SK-N-SH (cell line): ENCODE measurements around the gene GNE. TPM values are rescaled to one million over a fixed set of nuclear protein-coding genes. Genes with fewer than 3 reads are reported as not detected.

Experiments used
- CTCF ChIA-PET: fragments of 300-600, 350-600 bp; formaldehyde crosslinking; extraction: SDS; loops from one replicate; lab custom pipeline; 2021; lab: Yijun Ruan, JAX
- POLR2A ChIA-PET: fragments of 350-600 bp; sonication (Branson Sonifier 250); formaldehyde crosslinking; extraction: SDS; loops from one replicate; lab custom pipeline; 2020; ENCODE audit warnings: antibody characterized with exemption, inconsistent platforms; lab: Yijun Ruan, JAX
- DNase-seq: peaks from one replicate; pipeline ENCODE4 v3.0.0; 2012
- H2AFZ ChIP-seq: fragments of 200-600 bp; sonication (generic); 2 replicates; pipeline ENCODE4 v1.8.1; 2016; ENCODE audit warnings: antibody characterized with exemption, mild to moderate bottlenecking, low read depth
- H3F3A ChIP-seq: fragments of 200-600 bp; sonication (generic); replicated peaks from 2 replicates; pipeline ENCODE3; 2016; ENCODE audit warnings: antibody characterized with exemption, mild to moderate bottlenecking; ENCODE audit not compliant: insufficient read depth
- H3K27ac ChIP-seq, 2 experiments: fragments of 200-500 bp in 1 of 2; fragments of 200-600 bp in 1 of 2; sonication (Bioruptor generic) in 1 of 2; sonication (generic), shearing (Covaris generic) in 1 of 2; 2 replicates each; pipeline versions ENCODE4 v1.5.1 to v1.6.1; 2014 to 2016; ENCODE audit warnings: low read depth in 2 of 2, inconsistent platforms in 1 of 2, low read length in 1 of 2, mild to moderate bottlenecking in 1 of 2, mixed read lengths in 1 of 2
- H3K27me3 ChIP-seq: fragments of 200-600 bp; sonication (generic), shearing (Covaris generic); 2 replicates; pipeline ENCODE4 v1.6.1; 2016; ENCODE audit warnings: mixed run types; ENCODE audit not compliant: insufficient read depth
- H3K36me3 ChIP-seq, 2 experiments: fragments of 200-500 bp in 1 of 2; fragments of 200-600 bp in 1 of 2; sonication (Bioruptor generic) in 1 of 2; sonication (generic) in 1 of 2; replicated peaks in 1 of 2; 2 replicates each; pipeline versions ENCODE3 to v1.5.1; 2014 to 2016; ENCODE audit warnings: low read length in 1 of 2, mild to moderate bottlenecking in 1 of 2; ENCODE audit not compliant: insufficient read depth in 2 of 2, control insufficient read depth in 1 of 2
- H3K4me1 ChIP-seq, 2 experiments: fragments of 200-500 bp in 1 of 2; fragments of 200-600 bp in 1 of 2; sonication (Bioruptor generic) in 1 of 2; sonication (generic), shearing (Covaris generic) in 1 of 2; 2 replicates each; pipeline versions ENCODE4 v1.5.1 to v1.6.1; 2014 to 2016; ENCODE audit warnings: low read depth in 1 of 2, low read length in 1 of 2, mixed run types in 1 of 2; ENCODE audit not compliant: insufficient read depth in 2 of 2, control insufficient read depth in 1 of 2
- H3K4me2 ChIP-seq: fragments of 200-600 bp; sonication (generic), shearing (Covaris generic); 2 replicates; pipeline ENCODE4 v1.6.1; 2017; ENCODE audit warnings: mixed run types
- H3K4me3 ChIP-seq, 2 experiments: fragments of 200-500 bp in 1 of 2; fragments of 200-600 bp in 1 of 2; sonication (Bioruptor generic) in 1 of 2; sonication (generic), shearing (Covaris generic) in 1 of 2; 2 replicates each; pipeline versions ENCODE4 v1.5.1 to v1.8.1; 2014 to 2016; ENCODE audit warnings: low read depth in 2 of 2, inconsistent platforms in 1 of 2, low read length in 1 of 2, mild to moderate bottlenecking in 1 of 2, mixed read lengths in 1 of 2, moderate library complexity in 1 of 2
- H3K79me2 ChIP-seq: fragments of 200-600 bp; sonication (generic); 2 replicates; pipeline ENCODE4 v1.8.1; 2017; ENCODE audit warnings: mild to moderate bottlenecking; ENCODE audit not compliant: insufficient read depth
- H3K9ac ChIP-seq: fragments of 200-600 bp; sonication (generic); 2 replicates; pipeline ENCODE4 v1.6.1; 2017; ENCODE audit warnings: mixed run types
- H3K9me2 ChIP-seq: fragments of 200-600 bp; sonication (generic); 2 replicates; pipeline ENCODE4 v1.6.1; 2017; ENCODE audit warnings: mixed run types
- H3K9me3 ChIP-seq: fragments of 200-600 bp; sonication (generic); 2 replicates; pipeline ENCODE4 v1.6.1; 2017; ENCODE audit warnings: mixed run types, mild to moderate bottlenecking, moderate library complexity
- H4K20me1 ChIP-seq: fragments of 200-600 bp; sonication (generic); 2 replicates; pipeline ENCODE4 v1.6.1; 2017; ENCODE audit warnings: mild to moderate bottlenecking, mixed run types; ENCODE audit not compliant: insufficient read depth
- CHD2 ChIP-seq: fragments of 150-350 bp; IDR thresholded peaks from 2 replicates; pipeline ENCODE4 v1.6.1; 2018; ENCODE audit warnings: low read length; ENCODE audit not compliant: partially characterized antibody
- EP300 ChIP-seq, 2 experiments: IDR thresholded peaks; 2 replicates each; pipeline versions ENCODE4 v1.4.0 to v1.6.1; 2012; ENCODE audit warnings: borderline replicate concordance in 1 of 2, low read depth in 1 of 2, low read length in 1 of 2
- EZH2phosphoT487 ChIP-seq: fragments of 200-600 bp; sonication (generic); IDR thresholded peaks from 2 replicates; pipeline ENCODE4 v1.6.1; 2017; ENCODE audit warnings: low read depth, mixed run types, mild to moderate bottlenecking, antibody characterized with exemption, moderate library complexity, borderline replicate concordance
- FOXJ3 ChIP-seq: sonication (generic); formaldehyde crosslinking; IDR thresholded peaks from 2 replicates; pipeline ENCODE4 v1.5.1; 2020; ENCODE audit warnings: mild to moderate bottlenecking, missing genetic modification reagents
- MXI1 ChIP-seq: IDR thresholded peaks from 2 replicates; pipeline ENCODE4 v1.6.1; 2012; ENCODE audit warnings: mild to moderate bottlenecking, low read depth, low read length, improper control_type of control experiment
- RCOR1 ChIP-seq: fragments of 150-350 bp; IDR thresholded peaks from 2 replicates; pipeline ENCODE4 v1.6.1; 2017; ENCODE audit warnings: antibody characterized with exemption, low read length
- WGBS: methylation state at CpG from one replicate; pipeline ENCODE4 v1.1.6; 2017; ENCODE audit warnings: low lambda C conversion rate; 5-methylcytosine and 5-hydroxymethylcytosine counted together
- polyA plus RNA-seq, 3 experiments: library from polyadenylated mRNA; depleted of rRNA; stranded (reverse); fragments of >200 nt; gene quantifications; 2 replicates each; pipeline ENCODE4 v1.2.3, GENCODE V29; 2012
- TF ChIP-seq, protein P1 (sequence below): fragments of 150-350 bp; IDR thresholded peaks from 2 replicates; pipeline ENCODE4 v1.6.1; 2017; ENCODE audit warnings: antibody characterized with exemption, low read length, low read depth, borderline replicate concordance
- TF ChIP-seq, protein P2 (sequence below): IDR thresholded peaks from 2 replicates; pipeline ENCODE4 v1.4.0; 2012; ENCODE audit warnings: low read depth, borderline replicate concordance
- TF ChIP-seq, protein P3 (sequence below): IDR thresholded peaks from 2 replicates; pipeline ENCODE4 v1.4.0; 2012; ENCODE audit warnings: low read depth, borderline replicate concordance
- TF ChIP-seq, protein P4 (sequence below): fragments of 200-600 bp; sonication (generic); IDR thresholded peaks from 2 replicates; pipeline ENCODE4 v1.6.1; 2017; ENCODE audit warnings: antibody characterized with exemption, mild to moderate bottlenecking, moderate library complexity
- TF ChIP-seq, protein P5 (sequence below): IDR thresholded peaks from 2 replicates; pipeline ENCODE4; 2012

The GNE gene
- polyA plus RNA-seq, 1 of the 3 experiments (the other 2 are of a cell fraction), result 13.0 TPM

DNA sequence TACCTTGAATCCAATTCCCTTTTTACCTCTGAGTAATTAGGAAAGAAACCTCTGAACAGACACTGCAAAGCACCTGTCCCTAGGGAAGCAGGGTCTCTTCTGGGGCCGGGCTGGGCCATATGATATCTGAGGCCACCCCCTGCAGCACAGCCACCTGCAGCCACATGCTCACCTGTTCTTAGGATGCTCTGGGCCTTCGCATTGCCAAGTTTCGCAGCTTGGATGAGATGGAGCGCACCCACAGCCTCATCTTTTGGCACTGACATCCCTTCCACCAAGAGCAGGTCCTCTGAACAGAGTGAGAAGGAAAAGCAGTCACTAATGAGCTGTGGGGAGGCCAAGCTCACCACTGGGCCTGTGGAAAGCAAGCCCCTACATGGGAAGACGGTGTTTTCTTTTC, 40.2 kb downstream of the GNE start:
- no peak overlapping the region for H3K9ac ChIP-seq
- H3K9me3 ChIP-seq, result no peaks in the 10 kb centered on the region
- H3K36me3 ChIP-seq, result peaks cover 50 to 76% of the 10 kb centered on the region in 2 experiments
- ChIA-PET POLR2A (no interaction called here), CTCF (interaction anchor here (1.1 kb wide), 1 partner anchor 30 kb away, joined by 4 read pairs; no protein-coding TSS in a partner anchor)
- DNase-seq, result no peak
- no peak overlapping the region; a peak in 1 of 4 replicates for H3K27ac ChIP-seq
- no peak overlapping the region for H3K4me3 ChIP-seq
- H3K4me2 ChIP-seq, result no peak overlapping the region
- no peaks in the 10 kb centered on the region for H3K9me2 ChIP-seq
- peaks cover 0 to 5% of the 10 kb centered on the region in 2 experiments; a peak in 2 of 4 replicates for H3K4me1 ChIP-seq
- peaks cover 41% of the 10 kb centered on the region for H3K79me2 ChIP-seq
- WGBS, result 89% methylated on average over 3 of the region's 5 CpGs
- H3K27me3 ChIP-seq, result no peaks in the 10 kb centered on the region
- peaks cover 38% of the 10 kb centered on the region for H3F3A ChIP-seq
- peaks cover 20% of the 10 kb centered on the region for H4K20me1 ChIP-seq
- no peak for TF ChIP-seq MXI1
- TF ChIP-seq EP300 (IDR thresholded peaks at IDR 0.05; ENCODE audit: borderline replicate concordance in 1 of 2, low read depth in 1 of 2, low read length in 1 of 2), result no peak
- TF ChIP-seq, protein P1, sequence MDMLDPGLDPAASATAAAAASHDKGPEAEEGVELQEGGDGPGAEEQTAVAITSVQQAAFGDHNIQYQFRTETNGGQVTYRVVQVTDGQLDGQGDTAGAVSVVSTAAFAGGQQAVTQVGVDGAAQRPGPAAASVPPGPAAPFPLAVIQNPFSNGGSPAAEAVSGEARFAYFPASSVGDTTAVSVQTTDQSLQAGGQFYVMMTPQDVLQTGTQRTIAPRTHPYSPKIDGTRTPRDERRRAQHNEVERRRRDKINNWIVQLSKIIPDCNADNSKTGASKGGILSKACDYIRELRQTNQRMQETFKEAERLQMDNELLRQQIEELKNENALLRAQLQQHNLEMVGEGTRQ, result no peak
- no peak for TF ChIP-seq FOXJ3 (CRISPR knock-in tag)
- TF ChIP-seq, protein P2, sequence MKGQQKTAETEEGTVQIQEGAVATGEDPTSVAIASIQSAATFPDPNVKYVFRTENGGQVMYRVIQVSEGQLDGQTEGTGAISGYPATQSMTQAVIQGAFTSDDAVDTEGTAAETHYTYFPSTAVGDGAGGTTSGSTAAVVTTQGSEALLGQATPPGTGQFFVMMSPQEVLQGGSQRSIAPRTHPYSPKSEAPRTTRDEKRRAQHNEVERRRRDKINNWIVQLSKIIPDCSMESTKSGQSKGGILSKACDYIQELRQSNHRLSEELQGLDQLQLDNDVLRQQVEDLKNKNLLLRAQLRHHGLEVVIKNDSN, result no peak
- TF ChIP-seq, protein P3, sequence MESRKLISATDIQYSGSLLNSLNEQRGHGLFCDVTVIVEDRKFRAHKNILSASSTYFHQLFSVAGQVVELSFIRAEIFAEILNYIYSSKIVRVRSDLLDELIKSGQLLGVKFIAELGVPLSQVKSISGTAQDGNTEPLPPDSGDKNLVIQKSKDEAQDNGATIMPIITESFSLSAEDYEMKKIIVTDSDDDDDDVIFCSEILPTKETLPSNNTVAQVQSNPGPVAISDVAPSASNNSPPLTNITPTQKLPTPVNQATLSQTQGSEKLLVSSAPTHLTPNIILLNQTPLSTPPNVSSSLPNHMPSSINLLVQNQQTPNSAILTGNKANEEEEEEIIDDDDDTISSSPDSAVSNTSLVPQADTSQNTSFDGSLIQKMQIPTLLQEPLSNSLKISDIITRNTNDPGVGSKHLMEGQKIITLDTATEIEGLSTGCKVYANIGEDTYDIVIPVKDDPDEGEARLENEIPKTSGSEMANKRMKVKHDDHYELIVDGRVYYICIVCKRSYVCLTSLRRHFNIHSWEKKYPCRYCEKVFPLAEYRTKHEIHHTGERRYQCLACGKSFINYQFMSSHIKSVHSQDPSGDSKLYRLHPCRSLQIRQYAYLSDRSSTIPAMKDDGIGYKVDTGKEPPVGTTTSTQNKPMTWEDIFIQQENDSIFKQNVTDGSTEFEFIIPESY, result no peak
- TF ChIP-seq, protein P4, sequence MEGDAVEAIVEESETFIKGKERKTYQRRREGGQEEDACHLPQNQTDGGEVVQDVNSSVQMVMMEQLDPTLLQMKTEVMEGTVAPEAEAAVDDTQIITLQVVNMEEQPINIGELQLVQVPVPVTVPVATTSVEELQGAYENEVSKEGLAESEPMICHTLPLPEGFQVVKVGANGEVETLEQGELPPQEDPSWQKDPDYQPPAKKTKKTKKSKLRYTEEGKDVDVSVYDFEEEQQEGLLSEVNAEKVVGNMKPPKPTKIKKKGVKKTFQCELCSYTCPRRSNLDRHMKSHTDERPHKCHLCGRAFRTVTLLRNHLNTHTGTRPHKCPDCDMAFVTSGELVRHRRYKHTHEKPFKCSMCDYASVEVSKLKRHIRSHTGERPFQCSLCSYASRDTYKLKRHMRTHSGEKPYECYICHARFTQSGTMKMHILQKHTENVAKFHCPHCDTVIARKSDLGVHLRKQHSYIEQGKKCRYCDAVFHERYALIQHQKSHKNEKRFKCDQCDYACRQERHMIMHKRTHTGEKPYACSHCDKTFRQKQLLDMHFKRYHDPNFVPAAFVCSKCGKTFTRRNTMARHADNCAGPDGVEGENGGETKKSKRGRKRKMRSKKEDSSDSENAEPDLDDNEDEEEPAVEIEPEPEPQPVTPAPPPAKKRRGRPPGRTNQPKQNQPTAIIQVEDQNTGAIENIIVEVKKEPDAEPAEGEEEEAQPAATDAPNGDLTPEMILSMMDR, result no peak
- no peak for TF ChIP-seq CHD2
- no peak for TF ChIP-seq EZH2phosphoT487
- TF ChIP-seq RCOR1, result no peak
- TF ChIP-seq, protein P5, sequence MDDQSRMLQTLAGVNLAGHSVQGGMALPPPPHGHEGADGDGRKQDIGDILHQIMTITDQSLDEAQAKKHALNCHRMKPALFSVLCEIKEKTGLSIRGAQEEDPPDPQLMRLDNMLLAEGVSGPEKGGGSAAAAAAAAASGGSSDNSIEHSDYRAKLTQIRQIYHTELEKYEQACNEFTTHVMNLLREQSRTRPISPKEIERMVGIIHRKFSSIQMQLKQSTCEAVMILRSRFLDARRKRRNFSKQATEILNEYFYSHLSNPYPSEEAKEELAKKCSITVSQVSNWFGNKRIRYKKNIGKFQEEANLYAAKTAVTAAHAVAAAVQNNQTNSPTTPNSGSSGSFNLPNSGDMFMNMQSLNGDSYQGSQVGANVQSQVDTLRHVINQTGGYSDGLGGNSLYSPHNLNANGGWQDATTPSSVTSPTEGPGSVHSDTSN, result no peak
- H2AFZ ChIP-seq, result no peak overlapping the region
